ENCODE data around the gene OR6A2. TPM values are rescaled to one million over a fixed set of nuclear protein-coding genes. Genes with fewer than 3 reads are reported as not detected.
A peak's percentile ranks its signal among the peaks of the same experiment; 100 is the strongest.
"Not testable (repeated sequence)": the region's sequence is repeated elsewhere in the genome, so short reads cannot be mapped to it uniquely, and the experiment has no call there.

The OR6A2 gene
- total RNA-seq, 1 donor from 2014 or later, result 0.09 TPM

DNA sequence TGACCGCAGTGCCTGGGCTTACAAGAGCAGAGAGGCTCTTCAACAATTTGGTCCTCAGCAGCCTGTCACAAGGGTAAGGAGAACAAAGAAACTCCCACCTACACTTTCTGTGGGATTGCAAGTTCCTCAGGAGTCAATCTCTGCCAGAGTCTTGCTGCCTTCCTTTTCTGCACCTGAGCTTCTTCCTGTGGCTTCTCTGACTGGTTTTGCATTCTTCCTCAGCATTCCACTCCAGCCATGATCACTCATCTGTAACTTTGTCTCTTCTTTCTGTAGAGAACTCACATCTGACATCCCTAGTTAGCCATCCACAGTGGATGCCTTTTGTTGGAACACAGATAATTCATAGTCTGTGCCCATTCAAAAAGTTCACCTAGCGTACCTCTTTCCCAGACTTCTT lies 14.2 kb upstream of the OR6A2 start:
- no peak overlapping the region for H3K4me2 ChIP-seq (ENCODE audit: low read length)
- H4K20me1 ChIP-seq (ENCODE audit: insufficient read depth, low read length), result no peaks in the 10 kb centered on the region
- no peaks in the 10 kb centered on the region for H3K36me3 ChIP-seq (ENCODE audit: insufficient read depth, low read length)
- no peak overlapping the region for H3K9ac ChIP-seq (ENCODE audit: low read length)
- TF ChIP-seq EZH2 (IDR thresholded peaks at IDR 0.05; ENCODE audit: insufficient read depth, low read length), result no peak
- no peak for TF ChIP-seq CTCF (IDR thresholded peaks at IDR 0.05; ENCODE audit: insufficient read depth, low read depth, low read length)
- no peak for FAIRE-seq
- no peaks in the 10 kb centered on the region for H3K79me2 ChIP-seq (ENCODE audit: insufficient read depth, low read length)
- no peak overlapping the region for H3K4me3 ChIP-seq (ENCODE audit: insufficient read depth, low read depth, low read length)
- no peaks in the 10 kb centered on the region for H3K27me3 ChIP-seq (ENCODE audit: insufficient read depth, low read length)
- no peak overlapping the region for H3K4me3 Mint-ChIP-seq (ENCODE audit: unreplicated experiment)
- no peaks in the 10 kb centered on the region for H3K36me3 Mint-ChIP-seq (ENCODE audit: low read depth, unreplicated experiment)
- no peak for DNase-seq (ENCODE audit: low read depth)
- H3K4me1 ChIP-seq (ENCODE audit: insufficient read depth, low read length), result no peaks in the 10 kb centered on the region
- no peaks in the 10 kb centered on the region for H3K9me3 ChIP-seq (ENCODE audit: insufficient read depth, low read depth, low read length)
- peaks cover 4% of the 10 kb centered on the region for H3K9me3 Mint-ChIP-seq (ENCODE audit: unreplicated experiment)
- H3K27ac Mint-ChIP-seq (ENCODE audit: unreplicated experiment), result no peak overlapping the region
- no peak overlapping the region for H3K27ac ChIP-seq (ENCODE audit: low read depth, low read length)
- H3K4me1 Mint-ChIP-seq (ENCODE audit: low read depth, unreplicated experiment), result no peaks in the 10 kb centered on the region
- H3K27me3 Mint-ChIP-seq (ENCODE audit: low read depth, unreplicated experiment), result no peaks in the 10 kb centered on the region
- no peak overlapping the region for H2AFZ ChIP-seq (ENCODE audit: low read depth, low read length)

- Histone ChIP-seq H3K36me3 (ENCODE audit: insufficient read depth, low read length) (no peaks in the 10 kb centered on the region), H3K9ac (ENCODE audit: low read length) (no peak overlapping the region), H3K9me3 (ENCODE audit: insufficient read depth, low read depth, low read length) (no peaks in the 10 kb centered on the region), H3K4me3 (ENCODE audit: insufficient read depth, low read depth, low read length) (no peak overlapping the region), H3K4me1 (ENCODE audit: insufficient read depth, low read length) (no peaks in the 10 kb centered on the region), H2AFZ (ENCODE audit: low read depth, low read length) (no peak overlapping the region), H3K27ac (ENCODE audit: low read depth, low read length) (no peak overlapping the region), H4K20me1 (ENCODE audit: insufficient read depth, low read length) (no peaks in the 10 kb centered on the region), H3K4me2 (ENCODE audit: low read length) (no peak overlapping the region), H3K27me3 (ENCODE audit: insufficient read depth, low read length) (no peaks in the 10 kb centered on the region), H3K79me2 (ENCODE audit: insufficient read depth, low read length) (no peaks in the 10 kb centered on the region)
- TF ChIP-seq EZH2 (IDR thresholded peaks at IDR 0.05; ENCODE audit: insufficient read depth, low read length) (no peak), CTCF (IDR thresholded peaks at IDR 0.05; ENCODE audit: insufficient read depth, low read depth, low read length) (peak; percentile 89)
- Mint-ChIP-seq H3K9me3 (ENCODE audit: unreplicated experiment) (peaks cover 4% of the 10 kb centered on the region), H3K36me3 (ENCODE audit: low read depth, unreplicated experiment) (no peaks in the 10 kb centered on the region), H3K4me1 (ENCODE audit: low read depth, unreplicated experiment) (no peaks in the 10 kb centered on the region), H3K27me3 (ENCODE audit: low read depth, unreplicated experiment) (no peaks in the 10 kb centered on the region), H3K4me3 (ENCODE audit: unreplicated experiment) (no peak overlapping the region), H3K27ac (ENCODE audit: unreplicated experiment) (no peak overlapping the region)
- FAIRE-seq, result peak; percentile 26
- peak; percentile 7 for DNase-seq (ENCODE audit: low read depth)
Observed at GRCh38 chr11:6812390-6813005, 13.0 kb upstream of the OR6A2 start.

GRCh38 chr11:6801075-6801474 lies 1.6 kb upstream of the OR6A2 start:
- H3K27me3 Mint-ChIP-seq (ENCODE audit: low read depth, unreplicated experiment); H3K27ac ChIP-seq (ENCODE audit: low read depth, low read length); H3K9ac ChIP-seq (ENCODE audit: low read length); H3K4me1 ChIP-seq (ENCODE audit: insufficient read depth, low read length); H3K36me3 ChIP-seq (ENCODE audit: insufficient read depth, low read length); H3K27ac Mint-ChIP-seq (ENCODE audit: unreplicated experiment); H3K4me3 ChIP-seq (ENCODE audit: insufficient read depth, low read depth, low read length); H3K27me3 ChIP-seq (ENCODE audit: insufficient read depth, low read length); H3K36me3 Mint-ChIP-seq (ENCODE audit: low read depth, unreplicated experiment); DNase-seq (ENCODE audit: low read depth); H3K4me1 Mint-ChIP-seq (ENCODE audit: low read depth, unreplicated experiment); H3K4me2 ChIP-seq (ENCODE audit: low read length); FAIRE-seq; H4K20me1 ChIP-seq (ENCODE audit: insufficient read depth, low read length); H3K9me3 ChIP-seq (ENCODE audit: insufficient read depth, low read depth, low read length); H3K4me3 Mint-ChIP-seq (ENCODE audit: unreplicated experiment); H3K9me3 Mint-ChIP-seq (ENCODE audit: unreplicated experiment); H3K79me2 ChIP-seq (ENCODE audit: insufficient read depth, low read length); H2AFZ ChIP-seq (ENCODE audit: low read depth, low read length): not testable (repeated sequence)

Data from astrocyte (in vitro differentiated cells and primary cell).